Mesendoderm (in vitro differentiated cells): ENCODE data around the gene DLG1.

Experiments used
- DNase-seq: peaks from one replicate; pipeline ENCODE4 v3.0.0; 2013
- H2AK5ac ChIP-seq: 2 replicates; pipeline ENCODE4 v1.6.1; 2013; ENCODE audit warnings: low read length, inconsistent platforms
- H2BK120ac ChIP-seq: 2 replicates; pipeline ENCODE4 v1.6.1; 2013; ENCODE audit warnings: low read depth, mild to moderate bottlenecking, low read length, moderate library complexity, mixed read lengths
- H2BK15ac ChIP-seq: replicated peaks from 2 replicates; pipeline ENCODE4 v1.6.1; 2013; ENCODE audit warnings: low read depth, mild to moderate bottlenecking, moderate library complexity
- H2BK5ac ChIP-seq: 2 replicates; pipeline ENCODE4 v1.6.1; 2013; ENCODE audit warnings: low read length, inconsistent platforms
- H3K18ac ChIP-seq: 2 replicates; pipeline ENCODE4 v1.6.1; 2013; ENCODE audit warnings: mild to moderate bottlenecking, low read length, mixed read lengths
- H3K23ac ChIP-seq: one replicate; pipeline ENCODE4 v1.6.1; 2013; ENCODE audit warnings: low read length
- H3K27ac ChIP-seq: 2 replicates; pipeline ENCODE4 v1.5.1; 2013; ENCODE audit warnings: low read depth, mild to moderate bottlenecking, inconsistent platforms, low read length, moderate library complexity
- H3K27me3 ChIP-seq: 2 replicates; pipeline ENCODE4 v1.6.1; 2013; ENCODE audit warnings: low read length, control low read depth, mild to moderate bottlenecking, inconsistent platforms; ENCODE audit not compliant: insufficient read depth, poor library complexity
- H3K36me3 ChIP-seq: 2 replicates; pipeline ENCODE4 v1.6.1; 2013; ENCODE audit warnings: low read length, inconsistent platforms; ENCODE audit not compliant: control insufficient read depth, insufficient read depth
- H3K4ac ChIP-seq: one replicate; pipeline ENCODE4 v1.6.1; 2013; ENCODE audit warnings: low read depth, mild to moderate bottlenecking, low read length, moderate library complexity
- H3K4me1 ChIP-seq: 2 replicates; pipeline ENCODE4 v1.6.1; 2013; ENCODE audit warnings: low read depth, low read length, inconsistent platforms; ENCODE audit not compliant: control insufficient read depth
- H3K4me2 ChIP-seq: 2 replicates; pipeline ENCODE4 v1.6.1; 2013; ENCODE audit warnings: low read length
- H3K4me3 ChIP-seq: 2 replicates; pipeline ENCODE4 v1.5.1; 2013; ENCODE audit warnings: mild to moderate bottlenecking, low read length
- H3K56ac ChIP-seq: one replicate; pipeline ENCODE4 v1.6.1; 2013; ENCODE audit warnings: low read length
- H3K79me1 ChIP-seq: 2 replicates; pipeline ENCODE4 v1.6.1; 2013; ENCODE audit warnings: low read length, inconsistent platforms
- H3K79me2 ChIP-seq: 2 replicates; pipeline ENCODE4 v1.6.1; 2013; ENCODE audit warnings: mild to moderate bottlenecking, low read length; ENCODE audit not compliant: control insufficient read depth, insufficient read depth
- H3K9ac ChIP-seq: 2 replicates; pipeline ENCODE4 v1.6.1; 2013; ENCODE audit warnings: low read length, inconsistent platforms
- H4K5ac ChIP-seq: one replicate; pipeline ENCODE4 v1.6.1; 2013; ENCODE audit warnings: low read length
- H4K8ac ChIP-seq: one replicate; pipeline ENCODE4 v1.6.1; 2013; ENCODE audit warnings: low read depth, mild to moderate bottlenecking, control low read depth, low read length, moderate library complexity
- WGBS: extraction: QIAGEN DNeasy Blood & Tissue Kit; methylation state at CpG from one replicate; pipeline ENCODE4 v1.1.7; 2013; ENCODE audit warnings: low lambda C conversion rate, missing lambda C conversion rate; ENCODE audit not compliant: insufficient coverage; ENCODE audit errors: extremely low coverage; 5-methylcytosine and 5-hydroxymethylcytosine counted together

DLG1 gene

GRCh38 chr3:197312431-197312830, 14.0 kb upstream of the DLG1 start:
- H3K4me1 ChIP-seq = no peaks in the 10 kb centered on the region
- H3K4ac ChIP-seq = no peak overlapping the region
- no peak overlapping the region for H3K4me2 ChIP-seq
- H3K79me1 ChIP-seq = no peaks in the 10 kb centered on the region
- H3K9ac ChIP-seq = no peak overlapping the region
- DNase-seq = no peak
- H2AK5ac ChIP-seq = no peak overlapping the region
- H3K27me3 ChIP-seq = no peaks in the 10 kb centered on the region
- H3K4me3 ChIP-seq = no peak overlapping the region
- no peak overlapping the region for H3K27ac ChIP-seq
- H4K5ac ChIP-seq = no peak overlapping the region
- H3K56ac ChIP-seq = no peak overlapping the region
- WGBS = no CpG with 5 or more reads among the region's 1 CpG
- no peak overlapping the region for H4K8ac ChIP-seq
- no peak overlapping the region for H2BK15ac ChIP-seq
- H2BK5ac ChIP-seq = no peak overlapping the region
- H3K36me3 ChIP-seq = no peaks in the 10 kb centered on the region
- no peak overlapping the region for H2BK120ac ChIP-seq
- no peak overlapping the region for H3K18ac ChIP-seq
- no peak overlapping the region for H3K23ac ChIP-seq
- no peaks in the 10 kb centered on the region for H3K79me2 ChIP-seq

GRCh38 chr3:197311591-197311990, 13.2 kb upstream of the DLG1 start:
- Histone ChIP-seq H4K5ac (no peak overlapping the region), H3K27me3 (no peaks in the 10 kb centered on the region), H3K27ac (no peak overlapping the region), H2BK5ac (no peak overlapping the region), H3K4me1 (no peaks in the 10 kb centered on the region), H3K23ac (no peak overlapping the region), H3K18ac (no peak overlapping the region), H4K8ac (no peak overlapping the region), H3K79me1 (no peaks in the 10 kb centered on the region), H3K36me3 (no peaks in the 10 kb centered on the region), H3K9ac (no peak overlapping the region), H2BK120ac (no peak overlapping the region), H3K56ac (no peak overlapping the region), H3K79me2 (no peaks in the 10 kb centered on the region), H3K4me3 (no peak overlapping the region), H2AK5ac (no peak overlapping the region), H3K4ac (no peak overlapping the region), H2BK15ac (no peak overlapping the region), H3K4me2 (no peak overlapping the region)
- 100% methylated on average over 1 of the region's 3 CpGs for WGBS
- no peak for DNase-seq

GRCh38 chr3:197309528-197310361, 11.3 kb upstream of the DLG1 start:
- H4K5ac ChIP-seq = no peak overlapping the region
- no peaks in the 10 kb centered on the region for H3K36me3 ChIP-seq
- H3K4me1 ChIP-seq = no peaks in the 10 kb centered on the region
- H3K27me3 ChIP-seq = no peaks in the 10 kb centered on the region
- H3K79me2 ChIP-seq = no peaks in the 10 kb centered on the region
- no peak overlapping the region for H3K9ac ChIP-seq
- no peak overlapping the region for H2BK120ac ChIP-seq
- H2AK5ac ChIP-seq = no peak overlapping the region
- no peak overlapping the region for H3K18ac ChIP-seq
- no peak overlapping the region for H3K4me2 ChIP-seq
- no peak overlapping the region for H4K8ac ChIP-seq
- H3K4ac ChIP-seq = no peak overlapping the region
- no peaks in the 10 kb centered on the region for H3K79me1 ChIP-seq
- no peak overlapping the region for H3K23ac ChIP-seq
- WGBS = no CpG with 5 or more reads among the region's 5 CpGs
- no peak overlapping the region for H2BK15ac ChIP-seq
- H3K4me3 ChIP-seq = no peak overlapping the region
- no peak overlapping the region for H3K27ac ChIP-seq
- H2BK5ac ChIP-seq = no peak overlapping the region
- H3K56ac ChIP-seq = no peak overlapping the region
- DNase-seq = no peak

GRCh38 chr3:197308591-197308990, 10.2 kb upstream of the DLG1 start:
- Histone ChIP-seq H2BK15ac (no peak overlapping the region), H4K8ac (no peak overlapping the region), H3K79me2 (no peaks in the 10 kb centered on the region), H3K27me3 (no peaks in the 10 kb centered on the region), H3K27ac (no peak overlapping the region), H3K9ac (no peak overlapping the region), H2BK5ac (no peak overlapping the region), H3K79me1 (no peaks in the 10 kb centered on the region), H2BK120ac (no peak overlapping the region), H4K5ac (no peak overlapping the region), H3K36me3 (no peaks in the 10 kb centered on the region), H3K18ac (no peak overlapping the region), H3K4me2 (no peak overlapping the region), H2AK5ac (no peak overlapping the region), H3K4me3 (no peak overlapping the region), H3K56ac (no peak overlapping the region), H3K4ac (no peak overlapping the region), H3K4me1 (no peaks in the 10 kb centered on the region), H3K23ac (no peak overlapping the region)
- DNase-seq = no peak
- no CpG with 5 or more reads among the region's 3 CpGs for WGBS

- H3K4me1 ChIP-seq = no peaks in the 10 kb centered on the region
- H3K36me3 ChIP-seq = no peaks in the 10 kb centered on the region
- H3K56ac ChIP-seq = no peak overlapping the region
- H3K27ac ChIP-seq = no peak overlapping the region
- no peaks in the 10 kb centered on the region for H3K27me3 ChIP-seq
- no peaks in the 10 kb centered on the region for H3K79me1 ChIP-seq
- no peaks in the 10 kb centered on the region for H3K79me2 ChIP-seq
- H4K8ac ChIP-seq = no peak overlapping the region
- H3K4me2 ChIP-seq = no peak overlapping the region
- no peak overlapping the region for H3K18ac ChIP-seq
- no peak overlapping the region for H3K9ac ChIP-seq
- H2BK5ac ChIP-seq = no peak overlapping the region
- peak; percentile 88 for DNase-seq
- H2AK5ac ChIP-seq = no peak overlapping the region
- H3K4ac ChIP-seq = no peak overlapping the region
- no peak overlapping the region for H2BK120ac ChIP-seq
- H3K23ac ChIP-seq = no peak overlapping the region
- WGBS = no CpG with 5 or more reads among the region's 7 CpGs
- no peak overlapping the region for H2BK15ac ChIP-seq
- no peak overlapping the region for H4K5ac ChIP-seq
- H3K4me3 ChIP-seq = no peak overlapping the region
Observed at GRCh38 chr3:197306374-197307086, 8.1 kb upstream of the DLG1 start.
